DOHH2 (cell line): ENCODE measurements around the gene ERC2.

ENCODE experiments used
- EZH2phosphoT487 ChIP-seq: fragments of 200-600 bp; sonication (generic); IDR thresholded peaks from 2 replicates; pipeline ENCODE4 v1.6.1; 2017; ENCODE audit warnings: borderline replicate concordance, mild to moderate bottlenecking, antibody characterized with exemption, low read length, moderate library complexity, mixed read lengths
- TF ChIP-seq, protein P1 (sequence below): fragments of 200-600 bp; sonication (generic); IDR thresholded peaks from one replicate; pipeline ENCODE4 v1.5.1; 2014; ENCODE audit warnings: antibody characterized with exemption, mild to moderate bottlenecking, low read depth, low read length; ENCODE audit not compliant: poor library complexity, severe bottlenecking

DNA sequence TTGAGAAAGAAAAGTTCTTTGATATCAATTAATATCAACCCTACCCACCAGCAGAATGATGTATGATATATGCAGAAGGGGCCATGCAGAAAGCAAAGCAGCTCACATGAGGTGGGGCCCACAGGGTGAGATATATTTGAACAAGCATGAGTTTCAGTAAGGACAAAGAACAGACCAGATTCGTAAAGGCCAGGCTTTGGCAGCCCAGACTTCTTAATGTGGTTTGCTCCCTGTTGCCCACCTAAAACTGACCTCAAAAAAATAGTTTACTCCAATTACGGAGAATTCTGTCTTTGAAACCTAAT is 725.5 kb downstream of the ERC2 start:
- TF ChIP-seq, protein P1, sequence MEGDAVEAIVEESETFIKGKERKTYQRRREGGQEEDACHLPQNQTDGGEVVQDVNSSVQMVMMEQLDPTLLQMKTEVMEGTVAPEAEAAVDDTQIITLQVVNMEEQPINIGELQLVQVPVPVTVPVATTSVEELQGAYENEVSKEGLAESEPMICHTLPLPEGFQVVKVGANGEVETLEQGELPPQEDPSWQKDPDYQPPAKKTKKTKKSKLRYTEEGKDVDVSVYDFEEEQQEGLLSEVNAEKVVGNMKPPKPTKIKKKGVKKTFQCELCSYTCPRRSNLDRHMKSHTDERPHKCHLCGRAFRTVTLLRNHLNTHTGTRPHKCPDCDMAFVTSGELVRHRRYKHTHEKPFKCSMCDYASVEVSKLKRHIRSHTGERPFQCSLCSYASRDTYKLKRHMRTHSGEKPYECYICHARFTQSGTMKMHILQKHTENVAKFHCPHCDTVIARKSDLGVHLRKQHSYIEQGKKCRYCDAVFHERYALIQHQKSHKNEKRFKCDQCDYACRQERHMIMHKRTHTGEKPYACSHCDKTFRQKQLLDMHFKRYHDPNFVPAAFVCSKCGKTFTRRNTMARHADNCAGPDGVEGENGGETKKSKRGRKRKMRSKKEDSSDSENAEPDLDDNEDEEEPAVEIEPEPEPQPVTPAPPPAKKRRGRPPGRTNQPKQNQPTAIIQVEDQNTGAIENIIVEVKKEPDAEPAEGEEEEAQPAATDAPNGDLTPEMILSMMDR, result no peak
- no peak for TF ChIP-seq EZH2phosphoT487
